HepG2 (cell line): ENCODE data around the gene C1orf115. TPM values are rescaled to one million over a fixed set of nuclear protein-coding genes. Genes with fewer than 3 reads are reported as not detected.

Experiments used
- BCL6 ChIP-seq: IDR thresholded peaks from 2 replicates; pipeline ENCODE4 v1.6.1; 2016; ENCODE audit warnings: missing genetic modification reagents, missing compliant biosample characterization
- BCLAF1 ChIP-seq: fragments of 450-650 bp; IDR thresholded peaks from 2 replicates; pipeline ENCODE4 v1.6.1; 2017; ENCODE audit warnings: mild to moderate bottlenecking
- CCDC6 ChIP-seq: sonication (generic); formaldehyde crosslinking; IDR thresholded peaks from 2 replicates; pipeline ENCODE4 v1.8.1; 2022; ENCODE audit warnings: mild to moderate bottlenecking, missing genetic modification reagents, moderate library complexity
- GRHL1 ChIP-seq: sonication (generic); formaldehyde crosslinking; conservative IDR thresholded peaks from 2 replicates; pipeline ENCODE4 v1.8.0; 2022; ENCODE audit warnings: missing genetic modification reagents
- HMGXB3 ChIP-seq: sonication (generic); formaldehyde crosslinking; IDR thresholded peaks from 2 replicates; pipeline ENCODE4 v1.4.0; 2020; ENCODE audit warnings: missing genetic modification reagents, borderline replicate concordance
- ISX ChIP-seq: sonication (generic); formaldehyde crosslinking; conservative IDR thresholded peaks from 2 replicates; pipeline ENCODE4 v1.5.0; 2020; ENCODE audit warnings: missing genetic modification reagents
- RCOR2 ChIP-seq: IDR thresholded peaks from 2 replicates; pipeline ENCODE4 v1.6.1; 2016; ENCODE audit warnings: missing biosample characterization, missing genetic modification reagents
- RELA ChIP-seq: sonication (generic); formaldehyde crosslinking; IDR thresholded peaks from 2 replicates; pipeline ENCODE4 v1.4.0; 2020; ENCODE audit warnings: missing genetic modification reagents
- SNRNP70 ChIP-seq: fragments of 200-400 bp; formaldehyde crosslinking; IDR thresholded peaks from 2 replicates; pipeline ENCODE4 v1.6.1; 2017; ENCODE audit warnings: mild to moderate bottlenecking, low read depth, low read length, moderate library complexity
- TCF7L2 ChIP-seq: IDR thresholded peaks from 2 replicates; pipeline ENCODE4 v1.6.1; 2011; ENCODE audit warnings: mild to moderate bottlenecking, low read depth, low read length, moderate library complexity
- TRIM24 ChIP-seq: sonication (generic); formaldehyde crosslinking; IDR thresholded peaks from 2 replicates; pipeline ENCODE4 v1.8.0; 2022; ENCODE audit warnings: mild to moderate bottlenecking, missing genetic modification reagents
- U2AF1 ChIP-seq: fragments of 200-400 bp; formaldehyde crosslinking; optimal IDR thresholded peaks from 2 replicates; pipeline ENCODE3; 2017; ENCODE audit warnings: mild to moderate bottlenecking, low read depth, low read length
- ZBTB39 ChIP-seq: sonication (generic); formaldehyde crosslinking; IDR thresholded peaks from 2 replicates; pipeline ENCODE4 v1.5.0; 2020; ENCODE audit warnings: missing genetic modification reagents
- ZFP90 ChIP-seq: sonication (generic); formaldehyde crosslinking; IDR thresholded peaks from 2 replicates; pipeline ENCODE4 v1.8.0; 2022; ENCODE audit warnings: missing genetic modification reagents, mild to moderate bottlenecking, inconsistent platforms, borderline replicate concordance
- ZNF451 ChIP-seq: sonication (generic); formaldehyde crosslinking; IDR thresholded peaks from 2 replicates; pipeline ENCODE4 v1.5.0; 2020; ENCODE audit warnings: mild to moderate bottlenecking, missing genetic modification reagents
- ZNF552 ChIP-seq: sonication (generic); formaldehyde crosslinking; IDR thresholded peaks from 2 replicates; pipeline ENCODE4 v1.9.0; 2022; ENCODE audit warnings: missing genetic modification reagents, mild to moderate bottlenecking, borderline replicate concordance
- ZNF883 ChIP-seq: sonication (generic); formaldehyde crosslinking; IDR thresholded peaks from 2 replicates; pipeline ENCODE4 v1.5.1; 2020; ENCODE audit warnings: mild to moderate bottlenecking, missing genetic modification reagents; ENCODE audit errors: not compliant biosample characterization
- polyA plus RNA-seq, 8 experiments: library from polyadenylated mRNA; depleted of rRNA in 3 of 8; stranded (reverse) in 7 of 8; unstranded in 1 of 8; fragments of >200 nt; fragmentation: Illumina TruSeq in 4 of 8; extraction: Trizol in 4 of 8; gene quantifications; 2 replicates each; pipeline versions ENCODE4 v1.2.1 to v1.2.3, GENCODE V29; 2011 to 2016; ENCODE audit warnings: low read depth in 4 of 8, missing spikeins in 1 of 8, mixed read lengths in 1 of 8; ENCODE audit not compliant: insufficient read depth in 1 of 8
- total RNA-seq, 5 experiments: library from RNA; depleted of rRNA; stranded (reverse); fragments of >200 nt; fragmentation: Illumina TruSeq; extraction: Trizol; gene quantifications; 2 replicates each; pipeline ENCODE4 v1.2.3, GENCODE V29; 2016; ENCODE audit warnings: low read depth in 1 of 5

The C1orf115 gene
- total and polyA plus RNA-seq, 2 of the 13 experiments (the other 11 are each of a cell fraction or from before 2014, with no cell fraction given) = 25.2 to 85.9 TPM

GRCh38 chr1:220734571-220735326 is 44.6 kb downstream of the C1orf115 start (continued):
- TF ChIP-seq RELA (CRISPR knock-in tag) (no peak), CCDC6 (CRISPR knock-in tag) (no peak), RCOR2 (CRISPR knock-in tag) (0 out of 2 replicates have a peak, but pooled peaks have one; percentile 48), HMGXB3 (0 out of 2 replicates have a peak, but pooled peaks have one; percentile 46), ISX (CRISPR knock-in tag) (no peak), ZNF883 (CRISPR knock-in tag) (no peak), TRIM24 (CRISPR knock-in tag) (no peak), GRHL1 (CRISPR knock-in tag) (no peak), ZNF552 (CRISPR knock-in tag) (no peak), U2AF1 (no peak), BCLAF1 (no peak), ZBTB39 (CRISPR knock-in tag) (peak; percentile 93; the same call in 1 of the 2 replicates), SNRNP70 (no peak), ZNF451 (CRISPR knock-in tag) (no peak), ZFP90 (no peak), BCL6 (CRISPR knock-in tag) (peak; percentile 48), TCF7L2 (no peak)
